K562 (cell line): ENCODE data around the gene FMNL3. TPM values are rescaled to one million over a fixed set of nuclear protein-coding genes. Genes with fewer than 3 reads are reported as not detected.
A peak's percentile ranks its signal among the peaks of the same experiment; 100 is the strongest.

Experiments used
- ATF4 ChIP-seq: fragments of 450-650 bp; formaldehyde crosslinking; IDR thresholded peaks from 2 replicates; pipeline ENCODE4 v1.4.0; 2022; ENCODE audit warnings: mild to moderate bottlenecking, moderate library complexity
- CBFA2T3 ChIP-seq: fragments of 450-650 bp; IDR thresholded peaks from 2 replicates; pipeline ENCODE4 v1.6.1; 2017
- TCFL5 ChIP-seq: fragments of 250-450 bp; sonication (Bioruptor Pico); conservative IDR thresholded peaks from 2 replicates; pipeline ENCODE4 v1.6.1; 2021; ENCODE audit warnings: mild to moderate bottlenecking, moderate library complexity, matching md5 sums
- ZBTB33 ChIP-seq: sonication (generic); formaldehyde crosslinking; IDR thresholded peaks from 2 replicates; pipeline ENCODE4 v1.8.1; 2023; ENCODE audit warnings: mild to moderate bottlenecking, missing genetic modification reagents
- polyA plus RNA-seq, 8 experiments: library from polyadenylated mRNA; depleted of rRNA in 4 of 8; stranded (reverse) in 5 of 8; unstranded in 3 of 8; fragments of >200 nt; fragmentation: Nextera tagmentation in 2 of 8; fragmentation: Illumina TruSeq in 1 of 8; extraction: Ambion mirVana in 2 of 8; extraction: Trizol in 1 of 8; gene quantifications; 2 replicates each; pipeline versions ENCODE4 v1.2.1 to v1.2.3, GENCODE V29; 2011 to 2014; ENCODE audit warnings: inconsistent platforms in 1 of 8, missing spikeins in 1 of 8
- total RNA-seq, 7 experiments: library from RNA; depleted of rRNA in 6 of 7; stranded (reverse); fragments of >200 nt in 6 of 7; fragmentation: Illumina TruSeq in 2 of 7; extraction: Trizol in 2 of 7; gene quantifications; 2 replicates each; pipeline versions ENCODE4 v1.2.1 to v1.2.3, GENCODE V29; 2011 to 2021; ENCODE audit warnings: low replicate concordance in 1 of 7

Gene FMNL3
- total and polyA plus RNA-seq, 9 of the 15 experiments (the other 6 are each of a cell fraction or from before 2014, with no cell fraction given) = 0.49 to 14.4 (median 6.8) TPM

- no peak for TF ChIP-seq ATF4 (CRISPR knock-in tag)
- no peak for TF ChIP-seq TCFL5 (CRISPR knock-in tag)
- peak; percentile 78 for TF ChIP-seq CBFA2T3
- no peak for TF ChIP-seq ZBTB33 (CRISPR knock-in tag)
These were observed 33.5 kb downstream of the FMNL3 start (continued) for GRCh38 chr12:49673446-49674317.
